Pancreas (tissue), 10 donors: ENCODE results near the gene TMEM61. TPM values are rescaled to one million over a fixed set of nuclear protein-coding genes. Genes with fewer than 3 reads are reported as not detected.

Experiments used
- ATAC-seq, 4 donors: fragments of 200-7000 bp; cut with Tn5 transposase; one replicate each; pipeline versions ENCODE4 v1.8.0 to v1.9.1; 2020; ENCODE audit warnings: mild to moderate bottlenecking in 4 of 4, moderate library complexity in 4 of 4
- DNase-seq, 6 donors: peaks; one replicate each; pipeline ENCODE4 v3.0.0-alpha.2; 2020
- FAIRE-seq: peaks from 2 replicates; lab custom pipeline; 2012; peaks lifted over from hg19 to GRCh38; lab: Jason Lieb, UNC
- H3K27ac ChIP-seq, 4 donors: fragments of 200-600 bp; sonication (generic); 1 replicate in 3 of 4; 2 replicates in 1 of 4; pipeline versions ENCODE4 v1.5.0 to v1.8.0; 2020
- H3K27me3 ChIP-seq, 4 donors: fragments of 200-600 bp; one replicate each; pipeline ENCODE4 v1.8.0; 2021
- H3K36me3 ChIP-seq, 3 donors: fragments of 200-600 bp; sonication (generic) in 1 of 3; one replicate each; pipeline versions ENCODE4 v1.5.0 to v1.8.0; 2020 to 2021
- H3K4me1 ChIP-seq, 3 donors: fragments of 200-600 bp; one replicate each; pipeline ENCODE4 v1.8.0; 2021
- H3K4me3 ChIP-seq, 4 donors: fragments of 200-600 bp; sonication (generic) in 2 of 4; one replicate each; pipeline versions ENCODE4 v1.5.0 to v1.8.0; 2020 to 2021
- H3K9me3 ChIP-seq, 4 donors: fragments of 200-600 bp; one replicate each; pipeline ENCODE4 v1.8.0; 2021
- CTCF ChIP-seq, 4 donors: fragments of 200-600 bp; sonication (generic) in 3 of 4; IDR thresholded peaks; one replicate each; pipeline versions ENCODE4 v1.5.0 to v1.8.0; 2021; ENCODE audit warnings: antibody characterized with exemption in 4 of 4
- WGBS, 2 donors: extraction: QIAGEN DNeasy Blood & Tissue Kit; methylation state at CpG; one replicate each; pipeline ENCODE4 v1.1.7; 2013; 5-methylcytosine and 5-hydroxymethylcytosine counted together
- intact Hi-C, 3 donors: fragments of 100-400 bp; cut with DNase I; formaldehyde crosslinking; loops; one replicate each; pipeline versions ENCODE4 v1.11.1 to v1.14.2; 2022
- polyA plus RNA-seq, 2 donors: library from polyadenylated mRNA; stranded (reverse); fragments of 200-250 nt; gene quantifications; one replicate each; pipeline ENCODE4 v1.2.3, GENCODE V29; 2013
- total RNA-seq, 6 donors: library from RNA; stranded (reverse); fragmentation: NEBNext Ultra II Directional in 4 of 6; extraction: Animal tissue kit (Norgen Biotek cat#: 25700) in 4 of 6; gene quantifications; one replicate each; pipeline versions ENCODE4 v1.2.1 to v1.2.4, GENCODE V29; 2021 to 2023
- donor health status: healthy with polysubstance abuse.
- donor health status: DM: no; HTN: no; CAD: no; lungs with moderate emphysema.
- donor health status: DM: no; HTN: no; CAD: no.
- donor health status: control.
- donor health status: control.
- donor health status: Bipolar disorder and iron deficiency.
- donor health status: DM: yes; HTN: yes; CAD: no.
- donor health status: DM: no; HTN: no; CAD: no.
- donor health status: DM: no; HTN: no; CAD: no.
- donor health status: DM: yes; HTN: yes; CAD: no.

The TMEM61 gene
- total and polyA plus RNA-seq, 8 donors, result 1.1 to 15.6 (median 1.7) TPM

GRCh38 chr1:55033265-55033614, 52.8 kb downstream of the TMEM61 start:
- TF ChIP-seq CTCF (IDR thresholded peaks at IDR 0.05), result no peak
- WGBS, 2 donors, result 76 to 89% methylated on average over 7 of the region's 7 CpGs
- FAIRE-seq (no peak), ATAC-seq (no peak), DNase-seq (peak in 1 of 6 donors; percentile 11)
- no peak overlapping the region for H3K4me3 ChIP-seq
- no peaks in the 10 kb centered on the region for H3K4me1 ChIP-seq
- H3K9me3 ChIP-seq, result no peaks in the 10 kb centered on the region
- peaks cover 0 to 6% (median 0%) of the 10 kb centered on the region in 4 donors for H3K27me3 ChIP-seq
- no peak overlapping the region for H3K27ac ChIP-seq
- intact Hi-C loops, result no loop called here
- H3K36me3 ChIP-seq, result no peaks in the 10 kb centered on the region

GRCh38 chr1:55034476-55035133, 54.2 kb downstream of the TMEM61 start:
- Histone ChIP-seq H3K4me1 (no peaks in the 10 kb centered on the region), H3K36me3 (no peaks in the 10 kb centered on the region), H3K27ac (no peak overlapping the region), H3K27me3 (peaks cover 0 to 6% (median 0%) of the 10 kb centered on the region in 4 donors), H3K4me3 (no peak overlapping the region), H3K9me3 (no peaks in the 10 kb centered on the region)
- WGBS, 2 donors, result 73 to 93% methylated on average over 6 of the region's 6 CpGs
- FAIRE-seq, result no peak
- DNase-seq, result peak in 1 of 6 donors; percentile 18
- no peak for ATAC-seq
- intact Hi-C loops, result no loop called here
- no peak for TF ChIP-seq CTCF (IDR thresholded peaks at IDR 0.05)

GRCh38 chr1:55035904-55036303, 55.5 kb downstream of the TMEM61 start:
- intact Hi-C loops, result no loop called here
- DNase-seq, result no peak
- Histone ChIP-seq H3K36me3 (no peaks in the 10 kb centered on the region), H3K9me3 (no peaks in the 10 kb centered on the region), H3K4me1 (no peaks in the 10 kb centered on the region), H3K27me3 (peaks cover 0 to 6% (median 0%) of the 10 kb centered on the region in 4 donors), H3K27ac (no peak overlapping the region), H3K4me3 (no peak overlapping the region)
- TF ChIP-seq CTCF (IDR thresholded peaks at IDR 0.05), result no peak
- WGBS, 2 donors, result 66 to 79% methylated on average over 4 of the region's 4 CpGs
- no peak for ATAC-seq
- FAIRE-seq, result no peak

- peaks cover 0 to 6% (median 0%) of the 10 kb centered on the region in 4 donors for H3K27me3 ChIP-seq
- WGBS, 2 donors, result 82 to 92% methylated on average over 8 of the region's 8 CpGs
- DNase-seq (no peak), ATAC-seq (no peak), FAIRE-seq (no peak)
- H3K27ac ChIP-seq, result no peak overlapping the region
- no peaks in the 10 kb centered on the region for H3K36me3 ChIP-seq
- no peaks in the 10 kb centered on the region for H3K9me3 ChIP-seq
- intact Hi-C loops, result no loop called here
- no peak overlapping the region for H3K4me3 ChIP-seq
- no peak for TF ChIP-seq CTCF (IDR thresholded peaks at IDR 0.05)
- H3K4me1 ChIP-seq, result no peaks in the 10 kb centered on the region
Measured at GRCh38 chr1:55037733-55038551, 57.5 kb downstream of the TMEM61 start.

GRCh38 chr1:55038552-55038838, 58.1 kb downstream of the TMEM61 start:
- Histone ChIP-seq H3K9me3 (no peaks in the 10 kb centered on the region), H3K27me3 (peaks cover 0 to 6% (median 0%) of the 10 kb centered on the region in 4 donors), H3K4me1 (no peaks in the 10 kb centered on the region), H3K36me3 (no peaks in the 10 kb centered on the region), H3K4me3 (no peak overlapping the region), H3K27ac (no peak overlapping the region)
- DNase-seq (no peak), FAIRE-seq (no peak), ATAC-seq (no peak)
- intact Hi-C loops, result no loop called here
- WGBS, 2 donors, result 88 to 96% methylated on average over 3 of the region's 3 CpGs
- no peak for TF ChIP-seq CTCF (IDR thresholded peaks at IDR 0.05)
